GM19193 (cell line): Measurements from ENCODE around the gene GSTP1.

Experiments
- POLR2A ChIP-seq: IDR thresholded peaks from 4 replicates; pipeline ENCODE4 v1.6.1; 2011; ENCODE audit not compliant: insufficient read depth, insufficient read length; ENCODE audit errors: extremely low read depth

GSTP1 gene

DNA sequence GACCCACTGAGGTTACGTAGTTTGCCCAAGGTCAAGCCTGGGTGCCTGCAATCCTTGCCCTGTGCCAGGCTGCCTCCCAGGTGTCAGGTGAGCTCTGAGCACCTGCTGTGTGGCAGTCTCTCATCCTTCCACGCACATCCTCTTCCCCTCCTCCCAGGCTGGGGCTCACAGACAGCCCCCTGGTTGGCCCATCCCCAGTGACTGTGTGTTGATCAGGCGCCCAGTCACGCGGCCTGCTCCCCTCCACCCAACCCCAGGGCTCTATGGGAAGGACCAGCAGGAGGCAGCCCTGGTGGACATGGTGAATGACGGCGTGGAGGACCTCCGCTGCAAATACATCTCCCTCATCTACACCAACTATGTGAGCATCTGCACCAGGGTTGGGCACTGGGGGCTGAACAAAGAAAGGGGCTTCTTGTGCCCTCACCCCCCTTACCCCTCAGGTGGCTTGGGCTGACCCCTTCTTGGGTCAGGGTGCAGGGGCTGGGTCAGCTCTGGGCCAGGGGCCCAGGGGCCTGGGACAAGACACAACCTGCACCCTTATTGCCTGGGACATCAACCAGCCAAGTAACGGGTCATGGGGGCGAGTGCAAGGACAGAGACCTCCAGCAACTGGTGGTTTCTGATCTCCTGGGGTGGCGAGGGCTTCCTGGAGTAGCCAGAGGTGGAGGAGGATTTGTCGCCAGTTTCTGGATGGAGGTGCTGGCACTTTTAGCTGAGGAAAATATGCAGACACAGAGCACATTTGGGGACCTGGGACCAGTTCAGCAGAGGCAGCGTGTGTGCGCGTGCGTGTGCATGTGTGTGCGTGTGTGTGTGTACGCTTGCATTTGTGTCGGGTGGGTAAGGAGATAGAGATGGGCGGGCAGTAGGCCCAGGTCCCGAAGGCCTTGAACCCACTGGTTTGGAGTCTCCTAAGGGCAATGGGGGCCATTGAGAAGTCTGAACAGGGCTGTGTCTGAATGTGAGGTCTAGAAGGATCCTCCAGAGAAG is 1.6 kb downstream of the GSTP1 start:
- TF ChIP-seq POLR2A = no peak

DNA sequence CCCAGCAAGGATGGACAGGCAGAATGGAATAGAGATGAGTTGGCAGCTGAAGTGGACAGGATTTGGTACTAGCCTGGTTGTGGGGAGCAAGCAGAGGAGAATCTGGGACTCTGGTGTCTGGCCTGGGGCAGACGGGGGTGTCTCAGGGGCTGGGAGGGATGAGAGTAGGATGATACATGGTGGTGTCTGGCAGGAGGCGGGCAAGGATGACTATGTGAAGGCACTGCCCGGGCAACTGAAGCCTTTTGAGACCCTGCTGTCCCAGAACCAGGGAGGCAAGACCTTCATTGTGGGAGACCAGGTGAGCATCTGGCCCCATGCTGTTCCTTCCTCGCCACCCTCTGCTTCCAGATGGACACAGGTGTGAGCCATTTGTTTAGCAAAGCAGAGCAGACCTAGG is 2.3 kb downstream of the GSTP1 start:
- no peak for TF ChIP-seq POLR2A

GRCh38 chr11:67586568-67587250 is 3.1 kb downstream of the GSTP1 start:
- TF ChIP-seq POLR2A = no peak

- TF ChIP-seq POLR2A = no peak
These were observed 4.5 kb downstream of the GSTP1 start for GRCh38 chr11:67588136-67588503.

DNA sequence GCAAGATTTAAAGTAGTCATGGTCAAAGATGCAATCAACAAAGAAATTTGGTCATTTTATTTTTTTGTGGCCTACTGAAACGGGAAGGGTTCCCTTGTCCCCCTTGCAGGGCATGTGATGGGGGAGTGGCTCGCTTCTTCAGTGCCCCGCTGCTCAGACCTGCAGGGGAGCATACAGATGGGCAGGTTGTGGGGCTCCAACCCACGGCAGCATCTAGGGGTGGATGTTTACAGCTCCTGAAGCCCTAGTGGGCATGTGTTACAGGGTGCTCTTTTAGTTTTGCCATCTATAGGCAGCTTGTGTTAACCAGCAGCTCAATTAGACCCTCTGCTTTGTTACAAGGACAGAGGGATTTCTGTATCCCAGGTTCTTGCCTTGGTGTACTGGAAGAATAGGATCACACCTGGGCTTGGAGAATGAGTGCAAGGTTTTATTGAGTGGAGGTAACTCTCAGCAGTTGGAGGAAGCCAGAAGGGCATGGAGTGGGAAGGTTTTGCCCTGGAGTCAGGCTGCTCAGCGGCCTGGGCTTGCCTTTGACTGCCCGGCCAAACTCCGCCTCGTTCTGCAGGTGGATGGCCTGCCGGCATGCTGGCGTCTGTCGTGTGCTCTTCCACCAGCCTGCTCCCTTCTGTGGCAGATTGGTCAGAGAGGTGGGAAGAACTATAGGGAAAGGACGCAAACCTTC is 9.4 kb downstream of the GSTP1 start:
- no peak for TF ChIP-seq POLR2A

- no peak for TF ChIP-seq POLR2A
These were observed 9.9 kb downstream of the GSTP1 start for GRCh38 chr11:67593565-67593905.

- TF ChIP-seq POLR2A = no peak
These were observed 10.9 kb downstream of the GSTP1 start for GRCh38 chr11:67594480-67594879.

- no peak for TF ChIP-seq POLR2A
These were observed 13.2 kb downstream of the GSTP1 start for GRCh38 chr11:67596753-67597300.

DNA sequence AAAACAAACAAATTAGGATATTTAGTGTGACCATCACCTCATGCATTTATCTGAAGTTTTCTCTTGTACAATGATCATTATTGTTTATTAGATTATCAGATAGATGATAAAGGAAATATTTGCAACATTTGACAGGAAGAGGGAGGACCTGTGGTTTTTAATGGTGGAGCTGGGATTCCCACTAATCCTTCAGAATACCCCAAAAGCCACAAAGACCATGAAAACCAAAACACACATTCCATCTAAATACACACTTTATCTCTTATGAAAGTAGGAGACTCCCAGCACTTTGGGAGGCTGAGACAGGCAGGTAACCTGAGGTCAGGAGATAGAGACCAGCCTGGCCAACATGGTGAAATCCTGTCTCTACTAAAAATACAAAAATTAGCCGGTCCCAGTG is 15.5 kb downstream of the GSTP1 start:
- no peak for TF ChIP-seq POLR2A

DNA sequence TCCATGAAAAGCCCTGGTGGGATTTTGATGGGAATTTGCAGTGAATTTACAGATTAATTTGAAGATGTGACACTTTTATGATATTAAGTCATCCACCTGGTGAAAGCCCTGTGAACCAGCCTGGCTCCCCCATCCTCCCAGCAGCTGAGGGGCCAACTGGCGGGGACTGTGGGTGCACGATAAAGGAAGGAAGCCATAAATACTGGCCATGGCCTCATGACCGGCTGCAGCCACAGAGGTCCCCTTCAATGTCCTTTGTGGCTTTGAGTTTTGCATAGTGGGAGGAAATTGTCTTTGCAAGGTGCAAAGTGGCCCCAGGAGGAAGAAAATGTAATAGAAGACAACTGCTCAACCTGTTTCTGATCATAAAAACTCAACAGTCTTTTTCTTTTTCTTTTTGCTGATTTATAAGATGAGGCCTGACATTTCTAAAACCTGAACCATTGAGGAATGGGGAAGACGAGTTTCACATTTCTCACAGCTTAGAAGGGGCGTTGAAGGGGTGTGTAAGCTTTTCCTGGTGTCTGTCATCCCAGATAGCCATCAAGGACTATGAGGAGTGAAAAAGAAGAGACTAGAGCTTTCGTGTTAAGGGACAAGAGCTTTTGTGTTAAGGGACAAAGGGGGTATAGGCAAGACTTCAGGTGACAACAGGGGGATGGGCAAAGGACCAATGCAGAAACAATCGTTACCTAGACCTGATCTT is 16.9 kb downstream of the GSTP1 start:
- no peak for TF ChIP-seq POLR2A

DNA sequence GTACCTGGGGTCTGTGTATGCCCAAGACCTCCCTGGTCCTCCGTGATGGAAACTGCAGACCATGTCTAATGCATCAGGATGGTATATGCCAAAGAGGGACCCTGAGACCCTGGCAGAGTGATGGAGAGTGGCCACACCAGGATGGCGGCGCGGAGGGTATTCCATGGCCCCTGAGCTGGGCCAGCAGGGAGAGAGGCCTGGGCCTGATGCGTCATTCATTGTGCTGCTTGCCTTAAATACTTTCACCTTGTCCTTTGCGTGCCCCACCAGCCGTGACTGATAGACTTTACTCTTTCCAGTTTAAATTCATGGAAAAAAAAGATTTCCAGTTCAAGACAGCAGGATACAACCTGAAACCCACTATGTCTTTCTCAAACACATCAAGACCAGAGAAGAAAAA is 17.5 kb downstream of the GSTP1 start:
- TF ChIP-seq POLR2A = no peak

GRCh38 chr11:67604815-67605214 is 21.2 kb downstream of the GSTP1 start:
- no peak for TF ChIP-seq POLR2A

DNA sequence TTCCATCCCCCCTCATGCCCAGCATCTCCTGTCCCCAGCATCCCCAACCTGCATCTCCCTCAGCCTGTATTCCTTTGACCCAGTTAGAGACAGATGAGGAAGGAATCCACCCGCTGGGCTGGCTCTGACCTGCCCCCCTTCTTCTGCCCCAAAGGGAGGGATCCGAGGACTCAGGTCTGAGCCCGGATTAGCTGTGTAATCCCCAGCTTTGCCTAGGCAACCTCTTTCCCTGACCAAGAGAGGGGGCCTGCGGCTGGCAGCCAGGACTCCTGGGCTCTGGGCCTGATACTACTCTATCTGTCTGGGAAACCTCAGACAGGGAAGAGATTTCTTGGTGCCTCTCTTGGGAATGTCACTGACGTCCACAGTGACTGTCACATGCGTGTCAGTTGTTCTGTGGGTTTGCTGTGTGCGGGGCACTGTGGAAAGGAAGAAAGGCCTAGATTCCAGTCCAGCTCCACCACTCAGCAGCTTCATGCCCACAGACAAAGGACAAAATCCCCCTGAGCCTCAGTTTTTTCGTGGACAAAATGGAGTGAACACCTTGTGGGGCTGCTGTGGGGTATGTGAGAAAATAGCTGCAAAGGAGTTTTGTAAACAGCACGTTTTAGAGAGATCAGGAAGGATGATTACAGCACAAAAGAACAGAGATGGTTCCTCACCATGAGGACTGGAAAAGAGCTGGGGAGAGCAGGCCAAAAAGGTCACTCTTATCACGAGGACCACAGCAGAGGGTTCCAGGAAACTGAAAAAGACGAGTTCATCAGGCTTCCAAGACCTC is 21.8 kb downstream of the GSTP1 start:
- no peak for TF ChIP-seq POLR2A

- no peak for TF ChIP-seq POLR2A
These were observed 22.5 kb downstream of the GSTP1 start for GRCh38 chr11:67606093-67606491.
